Upper lobe of left lung (tissue), 6 donors: Measurements from ENCODE around the gene FAM53B. TPM values are rescaled to one million over a fixed set of nuclear protein-coding genes. Genes with fewer than 3 reads are reported as not detected.

Experiments
- ATAC-seq, 2 donors: fragments of 200-7000 bp; cut with Tn5 transposase; one replicate each; pipeline ENCODE4 v1.9.1; 2022; ENCODE audit warnings: mild to moderate bottlenecking in 2 of 2, moderate library complexity in 2 of 2; ENCODE audit not compliant: low FRiP score in 2 of 2
- DNase-seq, 2 donors: peaks; one replicate each; pipeline ENCODE4 v3.0.0-alpha.2; 2019 to 2020
- H3K27ac ChIP-seq, 4 donors: fragments of 200-600 bp; sonication (generic); one replicate each; pipeline ENCODE4 v1.5.1; 2016 to 2019
- H3K27me3 ChIP-seq, 4 donors: fragments of 200-600 bp; sonication (generic); one replicate each; pipeline ENCODE4 v1.5.1; 2017 to 2019
- H3K36me3 ChIP-seq, 4 donors: fragments of 200-600 bp; sonication (generic); one replicate each; pipeline ENCODE4 v1.5.1; 2016 to 2019
- H3K4me1 ChIP-seq, 4 donors: fragments of 200-600 bp; sonication (generic); one replicate each; pipeline ENCODE4 v1.5.1; 2018 to 2019
- H3K4me3 ChIP-seq, 4 donors: fragments of 200-600 bp; sonication (generic); one replicate each; pipeline ENCODE4 v1.5.1; 2017 to 2019; ENCODE audit warnings: mild to moderate bottlenecking in 2 of 4, moderate library complexity in 1 of 4
- H3K9me3 ChIP-seq, 4 donors: fragments of 200-600 bp; sonication (generic); one replicate each; pipeline ENCODE4 v1.5.1; 2018 to 2019
- EP300 ChIP-seq, 4 donors: sonication (generic); formaldehyde crosslinking; IDR thresholded peaks; one replicate each; pipeline ENCODE4 v1.5.1; 2017; ENCODE audit warnings: antibody characterized with exemption in 4 of 4, control low read depth in 2 of 4
- POLR2A ChIP-seq, 4 donors: fragments of 450-650 bp; IDR thresholded peaks; one replicate each; pipeline ENCODE4 v1.5.1; 2016 to 2017; ENCODE audit warnings: antibody characterized with exemption in 4 of 4, mild to moderate bottlenecking in 2 of 4
- POLR2AphosphoS5 ChIP-seq, 2 donors: sonication (generic); formaldehyde crosslinking; IDR thresholded peaks; one replicate each; pipeline ENCODE4 v1.5.1; 2017; ENCODE audit warnings: antibody characterized with exemption in 2 of 2
- WGBS, 2 donors: methylation state at CpG; one replicate each; pipeline ENCODE4 v1.1.5; 2017 to 2018; 5-methylcytosine and 5-hydroxymethylcytosine counted together
- total RNA-seq, 6 donors: library from RNA; depleted of rRNA in 4 of 6; stranded (reverse); fragments of >200 nt in 4 of 6; gene quantifications; one replicate each; pipeline versions ENCODE4 v1.1.0 to v1.2.1, GENCODE V29; 2016 to 2021
- TF ChIP-seq, protein P1 (sequence below), 6 experiments: fragments of 450-650 bp in 4 of 6; fragments of 200-600 bp in 2 of 6; sonication (generic) in 2 of 6; IDR thresholded peaks; one replicate each; pipeline ENCODE4 v1.5.1; 2016 to 2019; ENCODE audit warnings: antibody characterized with exemption in 6 of 6
- donor health status: DM: no; HTN: no; CAD: no; lungs with moderate emphysema.
- donor health status: DM: no; HTN: yes; CAD: no; lungs with severe emphysema.

Gene FAM53B
- total RNA-seq, 6 donors from 2014 or later, result 35.8 to 62.5 (median 47.8) TPM

- Histone ChIP-seq H3K27ac (peak overlapping the region; percentile 2 to 87 (median 70)), H3K27me3 (no peaks in the 10 kb centered on the region), H3K4me1 (peaks cover 67 to 88% (median 77%) of the 10 kb centered on the region in 4 donors), H3K9me3 (no peaks in the 10 kb centered on the region), H3K4me3 (no peak overlapping the region), H3K36me3 (peaks cover 0 to 9% (median 6%) of the 10 kb centered on the region in 4 donors)
- TF ChIP-seq POLR2AphosphoS5 (IDR thresholded peaks at IDR 0.05), result no peak
- no peak for TF ChIP-seq EP300 (IDR thresholded peaks at IDR 0.05)
- TF ChIP-seq POLR2A (IDR thresholded peaks at IDR 0.05), result no peak
- TF ChIP-seq, protein P1, sequence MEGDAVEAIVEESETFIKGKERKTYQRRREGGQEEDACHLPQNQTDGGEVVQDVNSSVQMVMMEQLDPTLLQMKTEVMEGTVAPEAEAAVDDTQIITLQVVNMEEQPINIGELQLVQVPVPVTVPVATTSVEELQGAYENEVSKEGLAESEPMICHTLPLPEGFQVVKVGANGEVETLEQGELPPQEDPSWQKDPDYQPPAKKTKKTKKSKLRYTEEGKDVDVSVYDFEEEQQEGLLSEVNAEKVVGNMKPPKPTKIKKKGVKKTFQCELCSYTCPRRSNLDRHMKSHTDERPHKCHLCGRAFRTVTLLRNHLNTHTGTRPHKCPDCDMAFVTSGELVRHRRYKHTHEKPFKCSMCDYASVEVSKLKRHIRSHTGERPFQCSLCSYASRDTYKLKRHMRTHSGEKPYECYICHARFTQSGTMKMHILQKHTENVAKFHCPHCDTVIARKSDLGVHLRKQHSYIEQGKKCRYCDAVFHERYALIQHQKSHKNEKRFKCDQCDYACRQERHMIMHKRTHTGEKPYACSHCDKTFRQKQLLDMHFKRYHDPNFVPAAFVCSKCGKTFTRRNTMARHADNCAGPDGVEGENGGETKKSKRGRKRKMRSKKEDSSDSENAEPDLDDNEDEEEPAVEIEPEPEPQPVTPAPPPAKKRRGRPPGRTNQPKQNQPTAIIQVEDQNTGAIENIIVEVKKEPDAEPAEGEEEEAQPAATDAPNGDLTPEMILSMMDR (IDR thresholded peaks at IDR 0.05), result no peak
- no peak for ATAC-seq
- 76 to 83% methylated on average over 11 to 14 of the region's 14 CpGs for WGBS, 2 donors
- no peak for DNase-seq
Measured at GRCh38 chr10:124710266-124710881, 33.8 kb downstream of the FAM53B start.

- no peaks in the 10 kb centered on the region for H3K9me3 ChIP-seq
- ATAC-seq (peak; percentile 58 to 72), DNase-seq (peak; percentile 80 to 90)
- peak overlapping the region; percentile 2 to 87 (median 70) for H3K27ac ChIP-seq
- H3K27me3 ChIP-seq, result no peaks in the 10 kb centered on the region
- 32 to 44% methylated on average over 10 of the region's 10 CpGs for WGBS, 2 donors
- TF ChIP-seq, protein P1 (IDR thresholded peaks at IDR 0.05), result no peak
- TF ChIP-seq EP300 (IDR thresholded peaks at IDR 0.05), result peak in 1 of 4 donors; percentile 68
- TF ChIP-seq POLR2AphosphoS5 (IDR thresholded peaks at IDR 0.05), result peak in 1 of 2 donors; percentile 58
- peak in 1 of 4 donors; percentile 37 for TF ChIP-seq POLR2A (IDR thresholded peaks at IDR 0.05)
- peaks cover 70 to 90% (median 80%) of the 10 kb centered on the region in 4 donors for H3K4me1 ChIP-seq
- H3K4me3 ChIP-seq, result no peak overlapping the region
- peaks cover 0 to 14% (median 7%) of the 10 kb centered on the region in 4 donors for H3K36me3 ChIP-seq
Measured at GRCh38 chr10:124709861-124710260, 34.3 kb downstream of the FAM53B start.

GRCh38 chr10:124708922-124709520 is 35.2 kb downstream of the FAM53B start:
- no peaks in the 10 kb centered on the region for H3K27me3 ChIP-seq
- 78 to 79% methylated on average over 7 to 10 of the region's 11 CpGs for WGBS, 2 donors
- no peak for DNase-seq
- ATAC-seq, result peak in 1 of 2 donors; percentile 22
- peak overlapping the region; percentile 38 to 87 (median 70) for H3K27ac ChIP-seq
- H3K9me3 ChIP-seq, result no peaks in the 10 kb centered on the region
- peaks cover 0 to 14% (median 7%) of the 10 kb centered on the region in 4 donors for H3K36me3 ChIP-seq
- peaks cover 70 to 90% (median 83%) of the 10 kb centered on the region in 4 donors for H3K4me1 ChIP-seq
- no peak overlapping the region for H3K4me3 ChIP-seq
- TF ChIP-seq POLR2A (IDR thresholded peaks at IDR 0.05) (no peak), POLR2AphosphoS5 (IDR thresholded peaks at IDR 0.05) (no peak), EP300 (IDR thresholded peaks at IDR 0.05) (no peak)
- TF ChIP-seq, protein P1 (IDR thresholded peaks at IDR 0.05), result no peak

DNA sequence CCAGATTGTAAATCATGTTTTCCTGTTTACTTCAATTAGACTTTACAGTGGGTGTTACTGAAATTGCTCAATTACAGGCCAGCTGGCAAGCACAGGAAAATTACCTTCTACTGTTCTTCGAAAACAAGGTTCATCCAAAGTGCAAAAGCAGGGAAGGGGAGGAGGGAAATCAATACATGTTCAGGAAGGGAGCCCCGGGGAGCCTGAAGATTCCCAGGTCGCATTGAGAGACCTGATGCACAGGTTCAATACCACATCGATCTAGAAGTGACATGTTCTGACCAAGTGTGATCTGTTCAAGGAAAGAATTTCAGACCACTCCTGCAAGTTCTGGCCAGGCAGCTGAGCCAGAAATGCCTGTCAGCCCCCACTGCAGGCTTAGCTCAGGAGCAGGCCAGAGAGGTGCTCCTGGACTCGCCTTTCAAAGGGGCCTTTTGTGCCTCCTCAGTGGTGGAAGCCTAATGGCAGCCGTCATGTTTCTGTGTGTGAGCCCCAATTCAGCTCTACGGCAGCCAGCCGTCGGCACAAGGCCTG is 35.9 kb downstream of the FAM53B start:
- TF ChIP-seq EP300 (IDR thresholded peaks at IDR 0.05), result no peak
- TF ChIP-seq POLR2AphosphoS5 (IDR thresholded peaks at IDR 0.05), result no peak
- TF ChIP-seq, protein P1 (IDR thresholded peaks at IDR 0.05), result no peak
- TF ChIP-seq POLR2A (IDR thresholded peaks at IDR 0.05), result no peak
- Histone ChIP-seq H3K9me3 (no peaks in the 10 kb centered on the region), H3K27me3 (no peaks in the 10 kb centered on the region), H3K27ac (peak overlapping the region; percentile 38 to 87 (median 70)), H3K4me3 (no peak overlapping the region), H3K36me3 (peaks cover 0 to 18% (median 7%) of the 10 kb centered on the region in 4 donors), H3K4me1 (peaks cover 70 to 90% (median 83%) of the 10 kb centered on the region in 4 donors)
- 43 to 44% methylated on average over 4 to 8 of the region's 9 CpGs for WGBS, 2 donors
- DNase-seq (no peak), ATAC-seq (no peak)
